Activated T-helper 17 cell treated with anti-CD3 and anti-CD28 coated beads, Interleukin-2, amount 50 U/mL, for 72 hours (primary cell): ENCODE data around the gene BCL2L12. TPM values are rescaled to one million over a fixed set of nuclear protein-coding genes. Genes with fewer than 3 reads are reported as not detected.

Experiments
- ATAC-seq: fragments of 150-1000 bp; cut with Tn5 transposase; replicated peaks from 2 replicates; pipeline ENCODE4 v1.10.0; 2021; ENCODE audit warnings: mild to moderate bottlenecking, moderate library complexity
- H3K27ac Mint-ChIP-seq: one replicate; pipeline ENCODE4 v1.8.0; 2022; ENCODE audit warnings: mixed read lengths
- H3K27me3 Mint-ChIP-seq: one replicate; pipeline ENCODE4 v1.8.0; 2022; ENCODE audit warnings: mixed read lengths
- H3K36me3 Mint-ChIP-seq: one replicate; pipeline ENCODE4 v1.8.0; 2022; ENCODE audit warnings: low read depth, mild to moderate bottlenecking, mixed read lengths
- H3K4me1 Mint-ChIP-seq: one replicate; pipeline ENCODE4 v1.8.0; 2022; ENCODE audit warnings: mixed read lengths
- H3K4me3 Mint-ChIP-seq: one replicate; pipeline ENCODE4 v1.8.0; 2022; ENCODE audit warnings: mild to moderate bottlenecking, mixed read lengths
- H3K9me3 Mint-ChIP-seq: one replicate; pipeline ENCODE4 v1.8.0; 2022; ENCODE audit warnings: mixed read lengths
- total RNA-seq, 2 donors: library from RNA; stranded (reverse); gene quantifications; one replicate each; pipeline ENCODE4 v1.2.3, GENCODE V29; 2022

Gene BCL2L12
- total RNA-seq, 2 donors from 2014 or later: 61.1 to 80.5 TPM

- Mint-ChIP-seq H3K27ac (peak overlapping the region; percentile 98), H3K4me3 (peak overlapping the region; percentile 99), H3K36me3 (peaks cover 71% of the 10 kb centered on the region), H3K27me3 (no peaks in the 10 kb centered on the region), H3K4me1 (peaks cover 10% of the 10 kb centered on the region), H3K9me3 (no peaks in the 10 kb centered on the region)
- ATAC-seq: no peak
Observed at GRCh38 chr19:49665036-49665350, 740 bp upstream of the BCL2L12 start.

DNA sequence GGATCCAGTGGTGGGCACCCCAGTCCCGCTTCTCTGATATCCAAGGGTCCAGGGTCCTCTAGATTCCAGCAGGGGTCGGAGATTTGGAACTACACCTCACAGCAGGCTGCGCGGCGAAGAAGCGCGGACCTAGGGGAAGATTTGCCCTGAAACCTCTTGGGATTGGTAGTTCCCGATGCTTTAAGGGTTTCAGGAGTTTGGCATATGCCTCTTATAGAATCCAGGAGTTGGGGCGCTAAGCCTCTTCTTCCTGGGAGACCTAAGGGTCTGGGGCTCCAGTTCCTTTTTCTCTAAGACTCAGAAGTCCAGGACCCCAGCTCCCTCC lies 349 bp downstream of the BCL2L12 start:
- no peak for ATAC-seq
- Mint-ChIP-seq H3K4me3 (peak overlapping the region; percentile 99), H3K4me1 (peaks cover 10% of the 10 kb centered on the region), H3K9me3 (no peaks in the 10 kb centered on the region), H3K36me3 (peaks cover 62% of the 10 kb centered on the region), H3K27ac (peak overlapping the region; percentile 98), H3K27me3 (no peaks in the 10 kb centered on the region)

DNA sequence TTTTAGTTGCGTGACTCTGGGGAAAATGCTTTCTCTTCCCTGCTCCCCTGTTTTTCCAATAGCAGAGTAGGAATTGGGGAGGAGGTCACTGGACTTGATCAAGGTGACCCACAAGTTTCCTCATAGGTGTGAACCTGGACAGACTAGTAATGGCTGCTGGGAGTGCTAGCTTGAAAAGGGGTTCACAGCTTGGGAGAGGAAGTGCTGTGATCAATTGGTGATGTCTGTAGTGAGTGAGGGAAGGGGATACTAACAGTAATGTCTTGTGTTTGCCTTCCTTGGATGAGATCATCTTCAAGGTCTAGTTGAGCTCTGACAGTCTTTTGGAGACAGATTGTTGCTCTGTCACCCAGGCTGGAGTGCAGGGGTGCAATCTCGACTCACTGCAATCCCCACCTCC lies 1.7 kb downstream of the BCL2L12 start:
- no peak for ATAC-seq
- Mint-ChIP-seq H3K4me1 (peaks cover 18% of the 10 kb centered on the region), H3K27me3 (no peaks in the 10 kb centered on the region), H3K27ac (peak overlapping the region; percentile 98), H3K36me3 (peaks cover 55% of the 10 kb centered on the region), H3K4me3 (peak overlapping the region; percentile 99), H3K9me3 (no peaks in the 10 kb centered on the region)

DNA sequence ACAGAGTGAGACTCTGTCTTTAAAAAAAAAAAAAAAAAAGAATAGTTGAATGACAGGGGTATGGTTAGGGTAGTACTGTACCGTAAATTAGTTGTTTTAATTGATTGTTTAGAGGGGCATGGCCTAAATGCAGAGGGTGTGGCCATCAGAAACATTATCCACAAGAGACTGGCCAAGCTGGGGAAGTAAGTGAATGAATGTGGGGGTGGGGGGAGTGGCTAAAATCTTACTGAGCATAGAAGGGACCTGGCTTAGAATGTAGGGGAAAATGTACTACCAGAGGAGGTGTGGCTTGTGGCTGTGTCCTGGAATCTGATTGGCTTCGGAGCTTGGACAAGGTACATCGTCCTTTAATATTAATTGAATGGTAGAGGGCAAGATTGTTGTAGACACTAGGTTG lies 3.8 kb downstream of the BCL2L12 start:
- no peak overlapping the region for H3K4me3 Mint-ChIP-seq
- H3K36me3 Mint-ChIP-seq: peaks cover 36% of the 10 kb centered on the region
- no peak overlapping the region for H3K27ac Mint-ChIP-seq
- peaks cover 19% of the 10 kb centered on the region for H3K4me1 Mint-ChIP-seq
- H3K27me3 Mint-ChIP-seq: no peaks in the 10 kb centered on the region
- no peak for ATAC-seq
- no peaks in the 10 kb centered on the region for H3K9me3 Mint-ChIP-seq

- peak overlapping the region; percentile 71 for H3K27ac Mint-ChIP-seq
- peaks cover 14% of the 10 kb centered on the region for H3K4me1 Mint-ChIP-seq
- no peak for ATAC-seq
- H3K27me3 Mint-ChIP-seq: no peaks in the 10 kb centered on the region
- no peak overlapping the region for H3K4me3 Mint-ChIP-seq
- no peaks in the 10 kb centered on the region for H3K9me3 Mint-ChIP-seq
- H3K36me3 Mint-ChIP-seq: peaks cover 36% of the 10 kb centered on the region
Observed at GRCh38 chr19:49672131-49672919, 6.6 kb downstream of the BCL2L12 start.

DNA sequence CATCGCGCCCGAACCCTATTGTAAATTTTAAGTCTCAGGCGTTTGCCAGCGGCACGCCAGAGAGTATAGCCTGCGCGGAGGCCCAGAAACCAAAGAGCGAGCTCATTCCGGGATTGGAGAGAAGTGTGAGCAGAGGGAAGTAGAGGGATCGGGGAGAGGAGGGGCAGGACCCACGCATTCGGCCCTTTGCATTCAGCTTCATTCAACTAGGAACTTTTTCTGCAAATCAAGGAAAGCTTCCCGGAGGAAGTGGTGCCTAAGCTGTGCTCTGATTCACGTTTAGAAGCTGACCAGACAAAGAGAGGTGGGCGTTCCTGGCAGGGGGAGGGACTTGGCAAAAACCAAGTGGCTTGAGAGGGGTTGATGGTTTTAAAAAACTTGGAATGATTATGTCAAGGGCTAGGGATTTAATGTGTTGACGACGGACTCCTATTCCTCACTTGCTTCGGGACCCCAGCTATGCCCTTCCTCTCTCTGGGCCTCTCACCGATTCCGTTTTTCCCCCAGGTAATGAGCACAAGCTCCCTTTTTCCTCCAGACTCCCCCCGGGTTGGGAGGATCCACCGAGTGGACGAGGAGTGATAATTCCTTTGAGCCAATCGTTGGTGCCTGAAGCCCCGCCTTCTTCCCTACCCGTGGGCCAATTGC lies 10.5 kb downstream of the BCL2L12 start:
- peak; percentile 30 for ATAC-seq
- peak overlapping the region; percentile 94 for H3K4me3 Mint-ChIP-seq
- H3K27me3 Mint-ChIP-seq: no peaks in the 10 kb centered on the region
- peaks cover 50% of the 10 kb centered on the region for H3K36me3 Mint-ChIP-seq
- H3K9me3 Mint-ChIP-seq: no peaks in the 10 kb centered on the region
- H3K27ac Mint-ChIP-seq: peak overlapping the region; percentile 99
- H3K4me1 Mint-ChIP-seq: peaks cover 19% of the 10 kb centered on the region

DNA sequence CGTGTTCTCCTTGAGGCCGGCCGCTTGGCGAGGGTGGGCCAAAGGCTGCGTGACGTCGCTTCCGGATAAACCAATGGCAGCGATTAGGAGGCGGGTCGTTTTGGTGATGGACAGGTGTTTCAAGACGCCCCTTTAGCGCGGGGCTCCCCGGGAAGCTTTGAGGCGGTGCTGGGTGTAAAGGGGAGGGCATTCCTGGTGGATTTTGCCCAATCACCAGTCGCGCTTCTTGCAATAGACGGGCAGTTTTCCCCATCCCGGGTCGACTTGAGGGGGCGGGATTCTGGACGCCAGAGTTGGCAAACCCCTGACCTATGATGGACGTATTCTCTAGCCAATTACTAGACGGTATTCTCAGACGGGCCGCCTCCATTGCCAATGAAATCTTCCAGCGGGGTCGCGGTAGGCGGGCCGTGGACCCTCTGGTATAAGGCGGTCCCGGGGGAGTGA lies 11.1 kb downstream of the BCL2L12 start:
- peak; percentile 83 for ATAC-seq
- no peaks in the 10 kb centered on the region for H3K9me3 Mint-ChIP-seq
- H3K36me3 Mint-ChIP-seq: peaks cover 53% of the 10 kb centered on the region
- H3K4me1 Mint-ChIP-seq: peaks cover 19% of the 10 kb centered on the region
- H3K27ac Mint-ChIP-seq: peak overlapping the region; percentile 99
- H3K4me3 Mint-ChIP-seq: peak overlapping the region; percentile 94
- H3K27me3 Mint-ChIP-seq: no peaks in the 10 kb centered on the region

GRCh38 chr19:49677231-49677900 lies 11.6 kb downstream of the BCL2L12 start, which contains the start of gene PRMT1:
PRMT1 (plus strand) TSS chr19:49677271; CDS start chr19:49677281, 10 bp downstream.
- H3K36me3 Mint-ChIP-seq: peaks cover 53% of the 10 kb centered on the region
- H3K27ac Mint-ChIP-seq: peak within 1 kb of the TSS; percentile 99
- no peaks in the 10 kb centered on the region for H3K9me3 Mint-ChIP-seq
- peaks cover 13% of the 10 kb centered on the region for H3K4me1 Mint-ChIP-seq
- no peaks in the 10 kb centered on the region for H3K27me3 Mint-ChIP-seq
- ATAC-seq: no peak
- peak within 1 kb of the TSS; percentile 94 for H3K4me3 Mint-ChIP-seq

GRCh38 chr19:49677901-49678674 lies 12.4 kb downstream of the BCL2L12 start:
- Mint-ChIP-seq H3K27ac (peak overlapping the region; percentile 99), H3K9me3 (no peaks in the 10 kb centered on the region), H3K36me3 (peaks cover 58% of the 10 kb centered on the region), H3K4me3 (peak overlapping the region; percentile 94), H3K27me3 (no peaks in the 10 kb centered on the region), H3K4me1 (peaks cover 11% of the 10 kb centered on the region)
- ATAC-seq: peak; percentile 14

GRCh38 chr19:49678985-49679770 lies 13.4 kb downstream of the BCL2L12 start:
- peak overlapping the region; percentile 99 for H3K27ac Mint-ChIP-seq
- ATAC-seq: no peak
- peaks cover 69% of the 10 kb centered on the region for H3K36me3 Mint-ChIP-seq
- peaks cover 11% of the 10 kb centered on the region for H3K4me1 Mint-ChIP-seq
- H3K4me3 Mint-ChIP-seq: peak overlapping the region; percentile 94
- H3K27me3 Mint-ChIP-seq: no peaks in the 10 kb centered on the region
- no peaks in the 10 kb centered on the region for H3K9me3 Mint-ChIP-seq

DNA sequence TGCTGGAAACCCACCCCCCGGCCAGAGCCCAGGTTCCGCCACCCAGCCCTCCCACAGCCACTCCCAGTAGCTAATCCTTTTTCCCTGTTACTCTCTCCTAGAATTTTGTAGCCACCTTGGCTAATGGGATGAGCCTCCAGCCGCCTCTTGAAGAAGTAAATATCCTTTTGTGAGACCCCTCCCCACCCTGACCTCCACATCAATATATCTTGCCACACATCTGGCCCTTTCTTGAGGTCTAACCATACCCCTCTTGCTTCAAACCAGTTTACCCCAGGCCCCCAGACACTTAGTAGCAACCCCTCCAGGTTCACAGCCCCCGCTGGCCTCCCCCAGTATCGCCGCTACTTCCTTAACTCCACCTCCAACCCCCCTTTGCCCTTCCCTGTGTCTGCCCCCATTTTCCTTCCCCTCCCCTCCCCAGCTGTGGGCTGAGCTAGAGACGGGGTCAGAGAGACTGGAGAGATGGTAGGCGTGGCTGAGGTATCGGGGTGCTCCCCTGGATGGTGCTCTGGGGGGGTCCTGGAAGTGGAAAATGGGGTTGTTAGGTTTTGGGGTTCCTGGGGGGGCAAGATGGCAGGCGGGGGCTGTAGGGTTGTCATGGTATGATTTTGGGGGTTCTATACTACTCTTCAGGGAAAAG lies 14.2 kb downstream of the BCL2L12 start:
- Mint-ChIP-seq H3K36me3 (peaks cover 76% of the 10 kb centered on the region), H3K9me3 (no peaks in the 10 kb centered on the region), H3K27ac (peak overlapping the region; percentile 68), H3K4me1 (peaks cover 11% of the 10 kb centered on the region), H3K27me3 (no peaks in the 10 kb centered on the region), H3K4me3 (peak overlapping the region; percentile 94)
- no peak for ATAC-seq

DNA sequence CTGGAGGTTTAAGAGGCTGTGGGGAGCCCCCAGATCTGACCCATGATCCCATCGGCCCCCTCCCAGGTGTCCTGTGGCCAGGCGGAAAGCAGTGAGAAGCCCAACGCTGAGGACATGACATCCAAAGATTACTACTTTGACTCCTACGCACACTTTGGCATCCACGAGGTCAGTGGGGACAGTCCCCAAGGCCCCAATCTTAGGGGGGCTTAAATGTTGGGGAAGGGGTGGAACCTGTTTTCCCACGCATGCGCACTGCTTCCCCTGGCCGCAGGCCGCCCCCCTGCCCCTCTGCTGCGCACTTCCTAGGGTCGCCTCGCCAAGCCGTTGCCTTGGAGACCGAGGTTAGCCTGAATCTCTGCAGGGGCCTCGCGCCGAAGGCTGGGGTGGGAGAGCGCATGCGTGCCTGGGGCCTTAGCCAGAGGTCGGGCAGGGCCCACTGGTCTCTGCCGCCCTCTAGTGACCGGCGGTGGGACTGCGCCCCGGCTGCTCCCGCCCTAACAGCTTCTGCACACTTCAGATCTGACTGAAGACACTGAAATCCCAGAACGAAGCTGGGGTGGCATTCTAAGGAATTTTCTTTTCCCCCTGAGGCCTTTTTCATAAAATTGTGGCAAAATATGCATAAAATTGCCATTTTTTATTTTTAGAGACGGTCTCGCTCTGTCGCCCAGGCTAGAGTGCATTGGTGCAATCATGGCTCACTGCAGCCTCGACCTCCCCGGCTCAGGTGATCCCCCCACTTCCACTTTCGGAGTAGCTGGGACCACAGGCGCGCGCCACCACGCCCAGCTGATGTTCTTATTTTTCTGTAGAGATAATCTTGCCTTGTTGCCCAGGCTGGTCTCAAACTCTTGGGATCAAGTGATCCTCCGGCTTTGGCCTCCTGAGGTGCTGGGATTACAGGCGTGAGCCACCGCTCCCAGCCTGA lies 15.0 kb downstream of the BCL2L12 start:
- H3K27me3 Mint-ChIP-seq: no peaks in the 10 kb centered on the region
- peak; percentile 5 for ATAC-seq

More for the DNA sequence above, 15.0 kb downstream of the BCL2L12 start:
- Mint-ChIP-seq H3K9me3 (no peaks in the 10 kb centered on the region), H3K27ac (peak overlapping the region; percentile 68), H3K36me3 (peaks cover 84% of the 10 kb centered on the region), H3K4me3 (peak overlapping the region; percentile 94), H3K4me1 (peaks cover 13% of the 10 kb centered on the region)
